ENCODE data around the gene SH3D21.

GRCh38 chr1:36330940-36331339 lies 24.8 kb downstream of the SH3D21 start:
- TF ChIP-seq POLR2A (IDR thresholded peaks at IDR 0.05) (no peak), CTCF (IDR thresholded peaks at IDR 0.05) (no peak), POLR2AphosphoS5 (IDR thresholded peaks at IDR 0.05) (no peak)

All from transverse colon (tissue), 4 donors.